ENCODE measurements around the gene CHD5.

Gene CHD5

DNA sequence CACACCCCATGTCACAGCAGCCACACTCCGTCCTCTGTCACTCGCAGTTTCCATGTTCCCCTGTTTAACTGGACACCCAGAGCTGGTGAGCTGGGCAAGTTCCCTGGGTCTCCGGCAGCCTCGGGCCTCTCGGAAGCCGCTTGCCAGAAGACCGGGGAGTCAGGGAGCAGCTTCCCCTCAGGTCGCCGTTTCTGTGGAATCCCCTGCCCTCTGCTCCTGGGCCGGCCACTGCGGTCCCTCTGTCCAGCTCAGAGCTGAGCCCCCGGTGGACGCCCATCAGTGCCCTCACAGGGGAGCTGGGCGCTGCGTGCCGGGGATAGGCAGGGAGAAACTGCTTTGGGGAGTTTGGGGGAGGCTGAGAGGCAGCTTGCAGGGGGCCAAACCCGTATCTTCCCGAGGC, 96.7 kb downstream of the CHD5 start:
- Histone ChIP-seq H3K9me2 (replicated peaks; ENCODE audit: low read depth, low read length) (no peaks in the 10 kb centered on the region), H3K4me3 (ENCODE audit: low read length, poor library complexity, severe bottlenecking) (no peak overlapping the region), H3K27me3 (ENCODE audit: insufficient read depth, low read length, poor library complexity, severe bottlenecking) (no peaks in the 10 kb centered on the region), H3F3A (ENCODE audit: low read depth) (no peaks in the 10 kb centered on the region), H3K9me3 (ENCODE audit: insufficient read depth, low read depth, low read length) (no peaks in the 10 kb centered on the region), H3K36me3 (ENCODE audit: insufficient read depth, low read length) (peaks cover 89% of the 10 kb centered on the region; the same call in 1 of the 2 replicates), H2AFZ (ENCODE audit: low read length) (no peak overlapping the region), H3K9ac (ENCODE audit: low read depth, low read length, poor library complexity, severe bottlenecking) (no peak overlapping the region), H3K4me2 (ENCODE audit: low read depth, low read length, poor library complexity, severe bottlenecking) (no peak overlapping the region), H4K20me1 (ENCODE audit: insufficient read depth, low read length, poor library complexity, severe bottlenecking) (peaks cover 9% of the 10 kb centered on the region), H3K4me1 (ENCODE audit: insufficient read depth, low read length, poor library complexity, severe bottlenecking) (no peaks in the 10 kb centered on the region), H3K79me2 (ENCODE audit: insufficient read depth, low read length) (no peaks in the 10 kb centered on the region)
- TF ChIP-seq EZH2phosphoT487 (IDR thresholded peaks at IDR 0.05; ENCODE audit: borderline replicate concordance), result no peak
- TF ChIP-seq, protein P1, sequence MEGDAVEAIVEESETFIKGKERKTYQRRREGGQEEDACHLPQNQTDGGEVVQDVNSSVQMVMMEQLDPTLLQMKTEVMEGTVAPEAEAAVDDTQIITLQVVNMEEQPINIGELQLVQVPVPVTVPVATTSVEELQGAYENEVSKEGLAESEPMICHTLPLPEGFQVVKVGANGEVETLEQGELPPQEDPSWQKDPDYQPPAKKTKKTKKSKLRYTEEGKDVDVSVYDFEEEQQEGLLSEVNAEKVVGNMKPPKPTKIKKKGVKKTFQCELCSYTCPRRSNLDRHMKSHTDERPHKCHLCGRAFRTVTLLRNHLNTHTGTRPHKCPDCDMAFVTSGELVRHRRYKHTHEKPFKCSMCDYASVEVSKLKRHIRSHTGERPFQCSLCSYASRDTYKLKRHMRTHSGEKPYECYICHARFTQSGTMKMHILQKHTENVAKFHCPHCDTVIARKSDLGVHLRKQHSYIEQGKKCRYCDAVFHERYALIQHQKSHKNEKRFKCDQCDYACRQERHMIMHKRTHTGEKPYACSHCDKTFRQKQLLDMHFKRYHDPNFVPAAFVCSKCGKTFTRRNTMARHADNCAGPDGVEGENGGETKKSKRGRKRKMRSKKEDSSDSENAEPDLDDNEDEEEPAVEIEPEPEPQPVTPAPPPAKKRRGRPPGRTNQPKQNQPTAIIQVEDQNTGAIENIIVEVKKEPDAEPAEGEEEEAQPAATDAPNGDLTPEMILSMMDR (conservative IDR thresholded peaks at IDR 0.05; ENCODE audit: low read length), result no peak

DNA sequence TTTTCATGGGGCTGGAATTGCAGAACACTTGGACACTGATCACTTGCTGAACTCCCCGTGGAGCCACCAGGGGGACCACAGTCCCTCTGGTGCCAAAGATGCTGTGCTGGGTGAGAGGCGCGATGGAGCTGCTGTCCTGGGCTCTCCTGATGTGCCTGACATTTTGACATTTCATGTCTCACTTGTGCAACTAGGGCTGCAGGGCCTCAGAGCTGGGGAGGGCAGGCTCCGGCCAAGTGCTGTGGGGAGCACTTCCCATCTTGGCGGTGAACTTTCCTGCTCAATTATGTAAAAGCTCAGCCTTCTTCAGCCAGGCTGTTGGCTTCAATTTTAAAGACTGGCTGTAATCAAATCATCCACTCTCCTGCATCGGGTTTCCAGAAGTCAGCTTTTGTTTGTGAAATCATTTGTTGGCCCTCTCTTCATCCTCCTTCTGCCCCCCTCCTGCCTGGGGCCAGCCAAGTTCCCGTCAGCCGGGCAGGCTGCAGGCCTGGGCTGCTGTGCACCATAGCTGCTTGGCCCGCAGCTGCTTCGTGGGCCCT, 97.6 kb downstream of the CHD5 start:
- Histone ChIP-seq H3K36me3 (ENCODE audit: insufficient read depth, low read length) (peaks cover 94% of the 10 kb centered on the region; the same call in 1 of the 2 replicates), H3F3A (ENCODE audit: low read depth) (no peaks in the 10 kb centered on the region), H3K4me1 (ENCODE audit: insufficient read depth, low read length, poor library complexity, severe bottlenecking) (no peaks in the 10 kb centered on the region), H3K9ac (ENCODE audit: low read depth, low read length, poor library complexity, severe bottlenecking) (no peak overlapping the region), H3K4me3 (ENCODE audit: low read length, poor library complexity, severe bottlenecking) (no peak overlapping the region), H3K79me2 (ENCODE audit: insufficient read depth, low read length) (no peaks in the 10 kb centered on the region), H4K20me1 (ENCODE audit: insufficient read depth, low read length, poor library complexity, severe bottlenecking) (peaks cover 9% of the 10 kb centered on the region), H3K4me2 (ENCODE audit: low read depth, low read length, poor library complexity, severe bottlenecking) (no peak overlapping the region), H3K9me2 (replicated peaks; ENCODE audit: low read depth, low read length) (no peaks in the 10 kb centered on the region), H2AFZ (ENCODE audit: low read length) (no peak overlapping the region), H3K27me3 (ENCODE audit: insufficient read depth, low read length, poor library complexity, severe bottlenecking) (no peaks in the 10 kb centered on the region), H3K9me3 (ENCODE audit: insufficient read depth, low read depth, low read length) (no peaks in the 10 kb centered on the region)
- TF ChIP-seq EZH2phosphoT487 (IDR thresholded peaks at IDR 0.05; ENCODE audit: borderline replicate concordance), result no peak
- TF ChIP-seq, protein P1 (conservative IDR thresholded peaks at IDR 0.05; ENCODE audit: low read length), result no peak; the same call in 1 of the 2 replicates

DNA sequence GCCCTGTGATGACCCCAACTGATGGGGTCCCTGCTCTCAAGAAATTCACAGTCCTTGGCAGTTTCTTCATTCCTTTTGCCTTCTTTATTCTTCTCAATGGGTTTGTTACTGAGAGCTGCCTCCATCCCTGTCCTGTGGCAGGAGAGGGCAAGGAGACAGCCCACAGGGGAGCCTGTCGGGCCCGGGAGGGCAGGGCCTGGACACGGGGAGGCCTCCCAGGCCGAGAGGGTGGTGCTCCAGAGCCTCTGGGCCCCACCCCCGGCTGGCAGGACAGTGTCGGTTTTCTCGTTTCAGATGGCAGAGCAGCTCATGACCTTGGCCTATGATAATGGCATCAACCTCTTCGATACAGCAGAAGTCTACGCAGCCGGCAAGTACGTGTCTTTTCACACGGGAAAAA, 98.2 kb downstream of the CHD5 start:
- Histone ChIP-seq H2AFZ (ENCODE audit: low read length) (no peak overlapping the region), H3F3A (ENCODE audit: low read depth) (no peaks in the 10 kb centered on the region), H3K4me1 (ENCODE audit: insufficient read depth, low read length, poor library complexity, severe bottlenecking) (no peaks in the 10 kb centered on the region), H3K27me3 (ENCODE audit: insufficient read depth, low read length, poor library complexity, severe bottlenecking) (no peaks in the 10 kb centered on the region), H3K9ac (ENCODE audit: low read depth, low read length, poor library complexity, severe bottlenecking) (no peak overlapping the region), H3K4me3 (ENCODE audit: low read length, poor library complexity, severe bottlenecking) (no peak overlapping the region), H3K36me3 (ENCODE audit: insufficient read depth, low read length) (peaks cover 94% of the 10 kb centered on the region; the same call in 1 of the 2 replicates), H3K4me2 (ENCODE audit: low read depth, low read length, poor library complexity, severe bottlenecking) (no peak overlapping the region), H3K9me3 (ENCODE audit: insufficient read depth, low read depth, low read length) (no peaks in the 10 kb centered on the region), H3K79me2 (ENCODE audit: insufficient read depth, low read length) (no peaks in the 10 kb centered on the region), H3K9me2 (replicated peaks; ENCODE audit: low read depth, low read length) (no peaks in the 10 kb centered on the region), H4K20me1 (ENCODE audit: insufficient read depth, low read length, poor library complexity, severe bottlenecking) (peaks cover 9% of the 10 kb centered on the region)
- no peak for TF ChIP-seq EZH2phosphoT487 (IDR thresholded peaks at IDR 0.05; ENCODE audit: borderline replicate concordance)
- TF ChIP-seq, protein P1 (conservative IDR thresholded peaks at IDR 0.05; ENCODE audit: low read length), result no peak

All from Loucy (cell line).